H4 (cell line): ENCODE measurements around the gene RPS27A. TPM values are rescaled to one million over a fixed set of nuclear protein-coding genes. Genes with fewer than 3 reads are reported as not detected.
"Not testable (repeated sequence)": the region's sequence is repeated elsewhere in the genome, so short reads cannot be mapped to it uniquely, and the experiment has no call there.

ENCODE experiments used
- DNase-seq: peaks from one replicate; pipeline ENCODE4 v3.0.0-alpha.2; 2015; ENCODE audit warnings: low spot score
- total RNA-seq: library from RNA; depleted of rRNA; stranded (reverse); fragments of >200 nt; shearing (Covaris generic); gene quantifications from 2 replicates; pipeline ENCODE4 v1.2.3, GENCODE V29; 2014; rRNA removed

The RPS27A gene
- total RNA-seq = 3,108 and 3,345 TPM in 2 replicates

GRCh38 chr2:55232084-55232862, at the start of gene RPS27A, which contains the start of gene CLHC1:
Gene RPS27A, plus strand, starts transcription at chr2:55232688. Its CDS starts 137 bp downstream, at chr2:55232825.
Gene CLHC1, minus strand, starts transcription at chr2:55232293. Its CDS starts 9,882 bp downstream, at chr2:55222411.
- DNase-seq = peak; percentile 95

GRCh38 chr2:55186837-55187236, 45.7 kb upstream of the RPS27A start:
- not testable (repeated sequence) for DNase-seq

GRCh38 chr2:55191888-55192287, 40.6 kb upstream of the RPS27A start:
- not testable (repeated sequence) for DNase-seq

GRCh38 chr2:55196526-55196925, 36.0 kb upstream of the RPS27A start:
- no peak for DNase-seq

GRCh38 chr2:55200416-55200815, 32.1 kb upstream of the RPS27A start:
- DNase-seq = no peak

GRCh38 chr2:55204536-55204935, 28.0 kb upstream of the RPS27A start:
- DNase-seq = no peak

GRCh38 chr2:55204950-55205349, 27.5 kb upstream of the RPS27A start:
- no peak for DNase-seq

GRCh38 chr2:55213822-55214221, 18.7 kb upstream of the RPS27A start:
- DNase-seq = no peak

GRCh38 chr2:55223958-55224760, 8.3 kb upstream of the RPS27A start:
- no peak for DNase-seq

GRCh38 chr2:55224761-55225261, 7.7 kb upstream of the RPS27A start:
- no peak for DNase-seq

- no peak for DNase-seq
These were observed 6.9 kb upstream of the RPS27A start for GRCh38 chr2:55225481-55226020.

GRCh38 chr2:55227437-55228225, 4.9 kb upstream of the RPS27A start:
- not testable (repeated sequence) for DNase-seq

GRCh38 chr2:55228226-55228563, 4.3 kb upstream of the RPS27A start:
- DNase-seq = no peak

- no peak for DNase-seq
These were observed 3.3 kb upstream of the RPS27A start for GRCh38 chr2:55229221-55229620.

GRCh38 chr2:55230551-55230950, 1.9 kb upstream of the RPS27A start:
- no peak for DNase-seq

- no peak for DNase-seq
These were observed 873 bp upstream of the RPS27A start for GRCh38 chr2:55231546-55232083.

GRCh38 chr2:55232863-55233657, 572 bp downstream of the RPS27A start:
- no peak for DNase-seq

- no peak for DNase-seq
These were observed 1.1 kb downstream of the RPS27A start for GRCh38 chr2:55233658-55233940.

GRCh38 chr2:55235724-55236538, 3.4 kb downstream of the RPS27A start:
- no peak for DNase-seq
